HG02981 (cell line): ENCODE data around the gene TCF12.

ENCODE experiments used
- ATAC-seq: cut with Tn5 transposase; IDR thresholded peaks from one replicate; pipeline ENCODE4 v1.9.1; 2021; ENCODE audit warnings: mild to moderate bottlenecking, moderate library complexity; ENCODE audit not compliant: unreplicated experiment

Gene TCF12

GRCh38 chr15:57310876-57311275, 392.4 kb downstream of the TCF12 start:
- ATAC-seq = no peak

GRCh38 chr15:57312006-57312317, 393.5 kb downstream of the TCF12 start:
- ATAC-seq = no peak

GRCh38 chr15:57312318-57313133, 394.1 kb downstream of the TCF12 start:
- ATAC-seq = no peak

- no peak for ATAC-seq
Observed at GRCh38 chr15:57313134-57313483, 394.7 kb downstream of the TCF12 start.

DNA sequence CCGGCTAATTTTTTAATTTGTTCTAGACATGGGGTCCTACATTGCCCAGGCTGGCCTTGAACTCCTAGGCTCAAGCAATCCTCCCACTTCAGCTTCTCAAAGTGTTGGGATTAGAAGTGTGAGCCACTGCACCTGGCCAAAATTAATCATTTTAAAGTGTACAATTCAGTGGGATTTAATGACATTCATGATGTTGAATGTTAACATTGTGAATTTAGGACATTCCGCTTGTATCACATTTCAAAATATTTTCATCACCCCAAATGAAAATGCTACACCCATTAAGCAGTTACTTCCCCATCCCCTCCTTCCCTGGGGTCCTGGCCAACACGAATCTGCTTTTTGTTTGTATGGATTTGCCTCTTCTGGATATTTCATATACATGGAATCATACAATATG, 395.8 kb downstream of the TCF12 start:
- ATAC-seq = no peak

DNA sequence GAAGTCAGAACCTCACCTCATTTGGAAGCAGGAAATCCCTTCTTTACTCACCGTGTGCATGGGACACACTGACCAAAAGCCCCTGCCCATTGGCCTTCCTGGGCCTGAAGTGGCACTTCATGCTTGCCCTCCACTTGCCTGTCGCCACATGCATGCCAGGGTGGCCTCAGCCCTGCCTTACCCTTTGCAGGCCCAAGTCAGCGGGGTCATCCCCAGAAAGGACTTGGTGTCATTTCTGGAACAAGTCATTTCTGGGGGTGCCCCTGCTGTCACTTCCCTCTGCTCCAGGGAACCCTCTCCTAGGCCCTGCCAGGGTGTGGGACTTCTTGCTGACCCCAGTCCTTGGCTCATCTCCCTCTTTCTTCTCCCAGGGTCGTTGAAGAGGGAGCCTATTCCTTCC, 398.0 kb downstream of the TCF12 start:
- no peak for ATAC-seq

DNA sequence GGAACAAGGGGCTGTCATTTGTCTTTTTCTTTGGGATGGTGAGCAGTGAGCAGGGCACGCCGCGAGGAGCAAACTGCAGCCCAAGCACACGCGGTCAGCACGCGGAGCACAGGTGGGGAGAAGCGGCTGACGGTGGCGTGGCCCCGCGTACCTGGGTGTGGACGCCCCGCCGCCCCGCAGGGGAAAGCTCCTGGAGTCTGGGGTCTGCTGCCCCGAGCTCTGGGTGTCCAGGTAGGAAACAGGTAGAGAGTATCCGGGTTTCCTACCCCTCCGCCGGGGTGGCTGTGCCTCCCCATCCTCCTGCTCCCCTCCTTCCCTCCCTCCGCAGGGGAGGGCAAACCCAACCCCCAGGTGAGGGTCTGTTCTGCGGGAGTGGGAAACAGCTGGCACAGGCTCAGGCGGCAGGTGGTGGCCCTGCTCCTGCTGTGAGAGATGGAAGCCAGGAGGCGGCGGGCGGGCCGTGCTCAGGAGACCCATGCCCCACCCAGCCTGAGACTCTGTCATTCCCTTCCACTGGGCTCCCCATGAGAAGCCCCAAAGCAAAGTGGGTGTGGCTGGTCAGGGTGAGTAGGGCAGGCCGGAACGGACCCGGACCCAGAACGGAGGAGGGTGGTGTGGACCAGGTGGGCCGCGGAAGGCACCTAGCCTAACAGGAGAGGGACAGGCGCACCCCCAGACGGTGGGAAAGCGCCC, 400.9 kb downstream of the TCF12 start:
- ATAC-seq = no peak

- ATAC-seq = no peak
Observed at GRCh38 chr15:57319919-57320560, 401.6 kb downstream of the TCF12 start.

DNA sequence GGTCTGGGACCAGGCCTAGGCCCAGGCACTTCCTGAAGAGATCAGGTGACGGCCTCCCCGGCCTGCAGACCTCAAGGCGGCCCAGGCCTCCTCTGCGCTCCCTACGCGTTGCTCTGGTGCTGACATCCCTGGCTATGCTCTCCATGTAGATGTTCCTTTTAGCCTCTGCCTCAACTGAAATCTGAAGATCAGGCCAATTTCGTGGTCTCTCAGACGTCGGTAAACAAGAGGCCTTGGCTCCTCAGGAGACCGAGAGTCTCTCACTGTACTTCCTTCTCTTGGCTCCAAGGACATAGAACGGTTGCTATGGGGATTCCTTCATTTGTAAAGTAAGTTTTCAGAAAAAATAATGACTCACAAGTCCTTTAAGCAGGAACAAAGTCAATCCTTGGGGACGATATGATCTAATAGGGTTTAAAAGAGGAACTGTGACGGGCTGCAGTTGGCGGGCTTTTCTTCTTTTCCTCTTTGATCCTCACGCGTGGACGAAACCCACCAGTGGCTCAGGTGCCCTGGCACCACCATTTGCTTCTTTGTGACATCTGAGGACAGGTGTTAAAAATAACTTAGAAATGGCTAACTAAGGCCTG, 402.3 kb downstream of the TCF12 start:
- no peak for ATAC-seq

GRCh38 chr15:57321485-57321884, 403.0 kb downstream of the TCF12 start:
- no peak for ATAC-seq

DNA sequence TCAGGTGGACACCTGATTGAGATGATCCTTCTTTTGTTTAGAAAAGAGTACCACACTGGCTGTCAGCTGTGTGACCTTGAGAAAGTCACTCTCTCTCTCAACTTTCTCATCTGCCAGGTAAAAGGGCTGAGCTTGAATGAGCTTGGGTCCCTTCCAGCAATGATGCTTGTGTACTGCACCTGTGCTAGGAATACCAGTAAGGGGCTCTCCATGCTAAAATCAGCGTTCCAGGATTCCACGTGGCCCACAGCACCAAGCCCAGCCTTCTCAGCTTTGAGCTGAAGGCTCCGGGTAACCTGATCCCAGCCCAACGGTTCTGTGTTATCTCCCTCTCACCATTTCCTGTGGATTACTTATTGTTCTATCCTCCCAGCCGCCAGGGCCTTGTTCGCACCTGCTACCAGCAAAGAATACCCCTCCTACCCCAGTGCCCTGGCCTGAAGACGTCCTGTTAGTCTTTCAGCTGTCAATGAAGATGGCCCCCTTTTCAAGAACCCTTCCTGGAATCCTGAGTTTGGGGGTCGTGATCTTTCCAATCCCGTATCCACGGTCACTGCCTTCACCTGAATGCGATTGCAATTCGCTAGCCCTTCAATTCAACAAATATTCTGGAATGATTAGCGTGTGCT, 403.6 kb downstream of the TCF12 start:
- no peak for ATAC-seq

DNA sequence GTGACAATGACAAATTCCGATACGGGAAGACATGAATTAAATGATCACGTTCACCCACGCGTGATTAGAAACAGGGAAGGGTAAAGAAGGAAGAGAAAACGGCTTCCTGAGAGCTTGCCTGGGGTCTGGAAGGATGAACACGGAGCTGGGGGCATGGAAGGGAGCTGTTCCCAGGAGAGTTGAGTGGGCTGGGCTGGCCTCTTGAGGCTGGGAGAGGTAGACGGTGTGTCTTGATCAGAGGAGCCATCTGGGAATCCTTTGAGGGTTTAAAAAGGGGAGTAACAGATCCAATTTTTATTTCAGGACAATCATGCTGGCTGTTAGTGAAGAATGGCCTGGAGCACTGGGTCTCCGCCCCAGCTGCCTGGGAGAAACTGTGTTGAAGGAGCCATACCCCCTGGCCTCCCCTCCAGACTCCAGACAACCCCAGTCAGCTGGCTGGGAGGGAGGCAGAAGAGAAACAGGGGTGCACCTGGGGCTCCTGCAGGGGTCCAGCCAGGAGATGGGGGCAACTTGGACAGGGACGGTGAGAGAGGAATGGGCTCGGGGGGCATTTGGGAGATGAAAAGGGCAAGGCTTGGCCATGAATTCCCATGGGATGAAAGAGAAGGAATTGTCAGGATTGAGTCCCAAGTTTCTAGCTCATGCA, 404.3 kb downstream of the TCF12 start:
- ATAC-seq = no peak

DNA sequence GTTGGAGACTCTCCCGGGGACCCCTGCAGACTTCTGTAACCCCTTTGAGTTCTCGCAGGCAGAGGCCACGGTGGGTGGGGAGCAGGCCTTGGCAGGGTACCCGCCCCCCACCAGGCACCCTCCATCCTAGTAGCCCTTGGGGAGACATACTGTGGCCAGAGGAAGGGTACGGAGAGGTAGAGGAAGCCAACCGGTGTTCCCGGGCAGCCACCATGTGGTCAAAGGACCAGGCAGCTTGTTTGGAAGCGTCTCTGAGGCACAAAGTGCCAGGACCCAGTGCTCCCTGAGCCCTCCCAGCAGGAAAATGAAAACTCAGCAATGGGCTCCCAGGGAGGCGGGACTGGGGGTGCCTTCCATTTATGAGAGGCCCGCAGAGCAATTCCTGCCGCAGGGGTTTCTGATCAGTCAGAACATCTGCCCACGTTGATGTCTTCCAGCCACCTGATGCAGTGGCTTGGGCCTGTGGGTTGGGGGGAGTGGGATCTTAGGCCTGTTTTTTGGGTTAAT, 404.9 kb downstream of the TCF12 start:
- no peak for ATAC-seq

DNA sequence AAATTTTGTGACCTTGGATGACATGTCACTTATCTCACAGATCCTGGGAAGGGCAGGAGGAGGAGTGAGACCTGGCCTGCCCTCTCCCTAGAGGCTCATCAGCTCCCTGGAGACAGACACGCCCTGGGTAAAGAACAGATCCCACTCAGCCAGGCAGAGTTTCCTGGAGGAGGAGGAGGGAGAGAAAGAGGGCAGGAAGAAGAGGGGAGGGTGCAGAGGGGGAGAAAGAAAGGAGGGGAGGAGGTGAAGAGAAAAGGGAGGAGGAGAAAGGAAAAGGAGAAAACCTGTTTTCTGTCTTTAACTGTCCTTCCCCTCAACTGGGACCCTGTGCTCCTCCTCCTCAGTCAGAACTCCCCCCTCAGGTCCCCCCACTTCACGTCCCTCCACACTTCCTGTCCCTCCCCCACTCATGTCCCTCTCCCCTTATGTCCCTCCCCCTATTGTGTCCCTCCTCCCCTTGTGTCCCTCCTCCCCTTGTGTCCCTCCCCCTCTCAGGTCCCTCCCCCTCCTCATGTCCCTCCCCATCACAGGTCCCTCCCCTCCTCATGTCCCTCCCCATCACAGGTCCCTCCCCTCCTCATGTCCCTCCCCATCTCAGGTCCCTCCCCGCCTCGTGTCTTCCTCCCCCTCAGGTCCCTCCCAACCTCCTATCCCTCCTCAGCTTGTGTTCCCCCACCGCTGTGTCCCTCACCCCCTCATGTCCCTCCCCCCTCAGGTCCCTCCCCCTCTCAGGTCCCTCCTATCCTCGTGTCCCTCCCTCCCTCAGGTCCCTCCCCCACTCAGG, 405.6 kb downstream of the TCF12 start:
- ATAC-seq = no peak

- ATAC-seq = no peak
Observed at GRCh38 chr15:57324590-57324890, 406.1 kb downstream of the TCF12 start.

DNA sequence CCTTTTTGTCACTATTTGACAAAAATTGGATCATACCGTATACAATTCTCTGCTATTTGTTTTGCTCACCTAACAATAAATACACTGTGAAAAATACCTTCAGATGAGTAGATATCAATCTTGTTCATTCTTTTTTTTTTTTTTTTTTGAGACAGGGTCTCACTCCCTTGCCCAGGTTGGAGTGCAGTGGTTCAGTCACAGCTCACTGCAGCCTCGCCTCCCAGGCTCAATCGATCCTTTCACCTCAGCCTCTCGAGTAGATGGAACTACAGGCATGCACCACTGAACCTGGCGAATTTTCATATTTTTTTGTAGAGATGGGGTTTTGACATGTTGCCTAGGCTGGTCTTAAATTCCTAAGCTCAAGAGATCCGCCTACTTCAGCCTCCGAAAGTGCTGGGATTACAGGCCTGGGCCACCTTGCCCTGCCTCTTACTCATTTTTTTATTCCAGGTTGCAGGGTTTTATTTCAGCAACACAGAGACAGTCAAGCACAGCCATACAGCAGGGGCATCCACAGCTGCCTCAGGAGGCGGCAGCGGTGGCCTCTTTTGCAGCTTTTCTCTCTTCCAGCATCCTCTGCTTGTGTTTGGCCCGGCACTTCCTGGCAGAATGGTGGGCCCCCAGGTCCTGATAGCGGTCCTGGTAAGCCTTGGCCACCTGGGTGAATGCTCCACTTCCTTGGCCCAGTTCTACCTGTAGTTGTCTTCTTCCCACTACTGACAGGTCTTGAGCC, 406.7 kb downstream of the TCF12 start:
- ATAC-seq = no peak

DNA sequence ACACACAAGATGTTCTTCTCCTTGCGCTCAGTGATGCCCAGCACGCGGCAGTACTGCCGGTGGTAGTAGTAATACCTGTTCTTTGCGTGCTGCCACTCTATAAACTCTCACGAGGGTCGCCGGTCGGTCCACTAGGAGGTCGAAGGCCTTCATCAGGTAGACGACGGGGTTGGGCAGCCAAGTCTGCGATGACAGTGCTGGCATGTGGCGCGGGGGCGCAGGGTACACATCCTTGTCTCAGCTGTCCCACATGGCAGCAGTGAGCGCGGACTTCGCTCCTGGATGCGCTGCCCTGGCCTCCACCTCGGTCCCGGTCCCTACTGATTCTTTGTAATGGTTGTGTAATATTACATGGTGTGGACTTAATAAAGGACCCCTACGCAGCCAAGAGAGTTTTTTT, 407.8 kb downstream of the TCF12 start:
- no peak for ATAC-seq

DNA sequence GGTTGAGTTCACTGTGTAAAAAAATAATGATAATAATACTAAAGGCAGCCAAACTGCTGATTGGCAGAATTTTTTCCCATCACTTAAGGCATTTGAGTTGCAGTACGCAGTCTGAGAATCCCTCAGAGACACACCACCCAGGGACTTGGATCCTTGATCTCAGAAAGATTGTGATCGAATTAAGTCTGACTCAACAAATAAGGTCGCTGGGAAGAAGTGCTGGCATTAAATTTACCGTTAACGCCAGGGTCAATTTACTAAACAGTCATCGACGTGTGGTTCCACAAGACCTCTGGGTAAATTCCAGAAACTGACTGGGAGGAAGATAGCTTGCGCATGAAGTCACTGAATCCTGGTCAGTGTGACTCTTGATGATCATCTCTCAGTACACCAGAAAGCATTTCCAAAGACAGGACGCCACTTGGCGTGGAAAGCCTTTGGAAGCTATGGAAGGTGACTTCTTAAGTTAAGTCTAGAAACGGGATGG, 409.6 kb downstream of the TCF12 start:
- ATAC-seq = no peak

- no peak for ATAC-seq
Observed at GRCh38 chr15:57328479-57328878, 410.0 kb downstream of the TCF12 start.
